ENCODE data around the gene PRKCZ.
A peak's percentile ranks its signal among the peaks of the same experiment; 100 is the strongest.

Gene PRKCZ

GRCh38 chr1:2199042-2199810 is 149.0 kb downstream of the PRKCZ start:
- H3K27me3 Mint-ChIP-seq: no peaks in the 10 kb centered on the region
- DNase-seq: peak; percentile 73 to 88
- H3K27ac Mint-ChIP-seq: peak overlapping the region; percentile 91 to 94
- ATAC-seq: peak; percentile 77
- H3K9me3 Mint-ChIP-seq: no peaks in the 10 kb centered on the region
- peak overlapping the region; percentile 96 for H3K4me3 Mint-ChIP-seq
- H3K4me1 Mint-ChIP-seq: peaks cover 45% of the 10 kb centered on the region

- no peak for DNase-seq
- no peak overlapping the region for H3K27ac Mint-ChIP-seq
- no peak for ATAC-seq
- H3K27me3 Mint-ChIP-seq: no peaks in the 10 kb centered on the region
- peaks cover 46% of the 10 kb centered on the region for H3K4me1 Mint-ChIP-seq
- no peaks in the 10 kb centered on the region for H3K9me3 Mint-ChIP-seq
- H3K4me3 Mint-ChIP-seq: peak overlapping the region; percentile 96
Measured at GRCh38 chr1:2200308-2200943, 150.2 kb downstream of the PRKCZ start.

GRCh38 chr1:2201062-2201461 is 150.9 kb downstream of the PRKCZ start:
- Mint-ChIP-seq H3K27me3 (no peaks in the 10 kb centered on the region), H3K4me1 (peaks cover 39% of the 10 kb centered on the region), H3K27ac (no peak overlapping the region), H3K9me3 (no peaks in the 10 kb centered on the region), H3K4me3 (no peak overlapping the region)
- no peak for DNase-seq
- ATAC-seq: no peak

GRCh38 chr1:2202008-2202575 is 151.9 kb downstream of the PRKCZ start:
- no peak overlapping the region for H3K27ac Mint-ChIP-seq
- peaks cover 39% of the 10 kb centered on the region for H3K4me1 Mint-ChIP-seq
- no peak for ATAC-seq
- H3K9me3 Mint-ChIP-seq: no peaks in the 10 kb centered on the region
- H3K4me3 Mint-ChIP-seq: no peak overlapping the region
- no peaks in the 10 kb centered on the region for H3K27me3 Mint-ChIP-seq
- no peak for DNase-seq

GRCh38 chr1:2202843-2203601 is 152.8 kb downstream of the PRKCZ start:
- no peak overlapping the region for H3K27ac Mint-ChIP-seq
- peaks cover 37% of the 10 kb centered on the region for H3K4me1 Mint-ChIP-seq
- DNase-seq (no peak), ATAC-seq (no peak)
- H3K27me3 Mint-ChIP-seq: no peaks in the 10 kb centered on the region
- peak overlapping the region in 1 of 2 donors; percentile 31 for H3K4me3 Mint-ChIP-seq
- no peaks in the 10 kb centered on the region for H3K9me3 Mint-ChIP-seq

GRCh38 chr1:2203671-2204414 is 153.6 kb downstream of the PRKCZ start:
- H3K27me3 Mint-ChIP-seq: no peaks in the 10 kb centered on the region
- ATAC-seq (no peak), DNase-seq (no peak)
- H3K4me1 Mint-ChIP-seq: peaks cover 29% of the 10 kb centered on the region
- no peaks in the 10 kb centered on the region for H3K9me3 Mint-ChIP-seq
- H3K4me3 Mint-ChIP-seq: peak overlapping the region in 1 of 2 donors; percentile 69
- no peak overlapping the region for H3K27ac Mint-ChIP-seq

- ATAC-seq: peak; percentile 39
- H3K4me3 Mint-ChIP-seq: peak overlapping the region in 1 of 2 donors; percentile 69
- H3K27me3 Mint-ChIP-seq: no peaks in the 10 kb centered on the region
- no peak overlapping the region for H3K27ac Mint-ChIP-seq
- H3K4me1 Mint-ChIP-seq: peaks cover 21% of the 10 kb centered on the region
- DNase-seq: peak in 1 of 2 donors; percentile 60
- no peaks in the 10 kb centered on the region for H3K9me3 Mint-ChIP-seq
Measured at GRCh38 chr1:2204415-2205190, 154.4 kb downstream of the PRKCZ start.

- Mint-ChIP-seq H3K4me1 (peaks cover 14% of the 10 kb centered on the region), H3K27me3 (no peaks in the 10 kb centered on the region), H3K4me3 (peak overlapping the region; percentile 69 to 81), H3K9me3 (no peaks in the 10 kb centered on the region), H3K27ac (no peak overlapping the region)
- ATAC-seq: peak; percentile 82
- DNase-seq: peak; percentile 90 to 92
Measured at GRCh38 chr1:2205191-2205952, 155.2 kb downstream of the PRKCZ start.

GRCh38 chr1:2206813-2207487 is 156.7 kb downstream of the PRKCZ start:
- Mint-ChIP-seq H3K27ac (no peak overlapping the region), H3K4me1 (peaks cover 13% of the 10 kb centered on the region), H3K9me3 (no peaks in the 10 kb centered on the region), H3K27me3 (no peaks in the 10 kb centered on the region), H3K4me3 (no peak overlapping the region)
- DNase-seq: no peak
- no peak for ATAC-seq

GRCh38 chr1:2208309-2209239 is 158.4 kb downstream of the PRKCZ start:
- Mint-ChIP-seq H3K4me3 (no peak overlapping the region), H3K27ac (no peak overlapping the region), H3K9me3 (no peaks in the 10 kb centered on the region), H3K4me1 (peaks cover 22% of the 10 kb centered on the region), H3K27me3 (no peaks in the 10 kb centered on the region)
- DNase-seq (no peak), ATAC-seq (no peak)

GRCh38 chr1:2209400-2210083 is 159.3 kb downstream of the PRKCZ start:
- peaks cover 22% of the 10 kb centered on the region for H3K4me1 Mint-ChIP-seq
- no peak overlapping the region for H3K27ac Mint-ChIP-seq
- ATAC-seq: no peak
- no peak overlapping the region for H3K4me3 Mint-ChIP-seq
- no peaks in the 10 kb centered on the region for H3K27me3 Mint-ChIP-seq
- H3K9me3 Mint-ChIP-seq: no peaks in the 10 kb centered on the region
- DNase-seq: no peak

- Mint-ChIP-seq H3K27me3 (no peaks in the 10 kb centered on the region), H3K4me3 (no peak overlapping the region), H3K9me3 (no peaks in the 10 kb centered on the region), H3K4me1 (peaks cover 22% of the 10 kb centered on the region), H3K27ac (no peak overlapping the region)
- ATAC-seq: no peak
- no peak for DNase-seq
Measured at GRCh38 chr1:2210084-2210653, 160.0 kb downstream of the PRKCZ start.

All from stimulated activated naive CD8-positive, alpha-beta T cell treated with anti-CD3 and anti-CD28 coated beads, Interleukin-15, amount 100 ng/mL, for 72 hours (primary cell).